D721Med (cell line): ENCODE results near the gene FOSL2.

Experiments used
- DNase-seq: peaks from one replicate; pipeline ENCODE4 v3.0.0; 2011; ENCODE audit warnings: low spot score; ENCODE audit not compliant: insufficient read length
- FAIRE-seq: peaks from 2 replicates; lab custom pipeline; 2011; peaks lifted over from hg19 to GRCh38; lab: Jason Lieb, UNC
- TF ChIP-seq, protein P1 (sequence below): IDR thresholded peaks from 2 replicates; pipeline ENCODE4 v1.5.1; 2012; ENCODE audit warnings: mild to moderate bottlenecking, control low read depth; ENCODE audit not compliant: insufficient read depth; ENCODE audit errors: missing control alignments

Gene FOSL2

DNA sequence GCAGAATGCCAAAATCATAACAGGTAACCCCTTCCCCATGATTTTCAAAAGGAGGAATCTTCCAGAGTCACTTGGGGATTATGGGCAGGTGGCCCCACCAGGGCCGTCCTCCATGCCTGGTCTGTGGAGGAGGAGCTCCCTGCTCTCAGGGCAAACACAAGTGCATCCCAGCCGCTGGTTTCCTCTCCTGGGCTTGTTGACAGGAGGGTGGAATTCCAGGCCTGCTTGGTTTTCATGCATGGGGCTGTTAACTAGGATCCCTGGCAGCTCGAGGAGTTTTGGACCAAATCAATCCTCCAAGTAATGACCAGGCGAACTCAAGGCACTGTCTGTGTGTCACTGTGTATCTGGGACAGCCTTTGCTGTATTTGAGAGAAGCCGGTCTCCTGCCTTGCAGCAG, 45.3 kb downstream of the FOSL2 start:
- TF ChIP-seq, protein P1, sequence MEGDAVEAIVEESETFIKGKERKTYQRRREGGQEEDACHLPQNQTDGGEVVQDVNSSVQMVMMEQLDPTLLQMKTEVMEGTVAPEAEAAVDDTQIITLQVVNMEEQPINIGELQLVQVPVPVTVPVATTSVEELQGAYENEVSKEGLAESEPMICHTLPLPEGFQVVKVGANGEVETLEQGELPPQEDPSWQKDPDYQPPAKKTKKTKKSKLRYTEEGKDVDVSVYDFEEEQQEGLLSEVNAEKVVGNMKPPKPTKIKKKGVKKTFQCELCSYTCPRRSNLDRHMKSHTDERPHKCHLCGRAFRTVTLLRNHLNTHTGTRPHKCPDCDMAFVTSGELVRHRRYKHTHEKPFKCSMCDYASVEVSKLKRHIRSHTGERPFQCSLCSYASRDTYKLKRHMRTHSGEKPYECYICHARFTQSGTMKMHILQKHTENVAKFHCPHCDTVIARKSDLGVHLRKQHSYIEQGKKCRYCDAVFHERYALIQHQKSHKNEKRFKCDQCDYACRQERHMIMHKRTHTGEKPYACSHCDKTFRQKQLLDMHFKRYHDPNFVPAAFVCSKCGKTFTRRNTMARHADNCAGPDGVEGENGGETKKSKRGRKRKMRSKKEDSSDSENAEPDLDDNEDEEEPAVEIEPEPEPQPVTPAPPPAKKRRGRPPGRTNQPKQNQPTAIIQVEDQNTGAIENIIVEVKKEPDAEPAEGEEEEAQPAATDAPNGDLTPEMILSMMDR: no peak
- DNase-seq: no peak
- FAIRE-seq: no peak

DNA sequence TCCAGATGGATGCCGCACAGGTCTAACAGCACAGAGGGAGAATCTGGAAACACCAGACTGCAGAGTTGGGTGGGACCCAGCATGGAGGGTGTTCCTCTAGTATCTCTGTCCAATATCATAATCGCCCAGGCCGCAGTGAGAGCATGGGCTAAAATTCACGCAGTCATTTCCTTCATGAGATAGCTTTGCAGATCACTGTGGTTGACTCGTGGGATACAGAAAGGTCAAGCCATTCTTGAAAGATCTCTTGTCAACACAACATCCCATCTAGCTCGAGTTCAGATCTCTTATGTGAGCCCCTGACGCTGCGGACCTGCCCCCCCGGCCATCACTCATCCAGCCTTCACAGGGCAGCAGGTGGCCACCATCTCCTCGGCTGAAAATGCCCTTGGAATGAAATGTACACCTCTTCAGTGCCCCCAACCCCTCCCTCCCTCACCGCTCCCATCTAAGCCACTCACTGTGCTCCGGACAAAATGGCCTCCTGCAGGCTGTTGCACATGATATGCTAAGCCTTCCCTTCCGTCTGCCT, 45.9 kb downstream of the FOSL2 start:
- DNase-seq (no peak), FAIRE-seq (no peak)
- TF ChIP-seq, protein P1: no peak

DNA sequence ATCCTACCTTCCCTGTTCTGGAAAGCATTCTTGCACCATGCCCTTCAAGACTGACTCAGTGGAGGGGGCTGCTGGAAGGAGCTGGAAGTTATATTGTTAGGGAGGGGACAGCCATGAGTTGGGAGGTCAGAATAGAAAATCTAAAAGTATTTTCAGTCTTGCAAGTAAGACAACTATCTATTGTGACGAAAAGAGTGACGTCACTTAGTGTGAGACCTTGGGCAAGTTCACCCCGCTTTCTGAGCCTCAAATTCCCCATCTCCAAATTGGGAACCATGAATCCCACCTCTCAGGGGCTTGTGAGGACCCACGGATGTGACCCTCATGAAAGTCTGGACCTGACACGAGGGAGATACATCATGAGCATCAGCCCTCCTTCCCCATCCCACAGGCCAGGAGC, 46.5 kb downstream of the FOSL2 start:
- no peak for FAIRE-seq
- TF ChIP-seq, protein P1: no peak
- no peak for DNase-seq

DNA sequence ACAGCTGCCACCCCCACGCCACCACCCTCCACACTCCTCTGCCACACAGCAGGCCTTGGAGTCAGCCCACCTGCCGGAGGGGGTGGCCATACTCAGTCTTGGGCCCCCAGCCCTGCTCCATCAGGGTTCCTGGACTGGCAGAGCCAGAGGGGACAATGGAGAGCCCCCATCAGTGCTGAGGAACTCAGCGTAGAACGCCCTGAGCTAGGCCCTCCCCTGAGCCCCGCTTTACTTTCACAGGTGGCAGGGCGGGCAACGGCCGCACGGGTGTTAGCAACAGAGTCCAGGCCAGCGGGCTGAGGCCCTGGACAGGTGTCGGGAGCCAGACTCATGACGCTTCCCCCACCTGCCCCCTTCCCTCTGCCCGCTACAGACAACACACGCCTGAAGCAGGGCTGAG, 47.1 kb downstream of the FOSL2 start:
- TF ChIP-seq, protein P1: no peak
- DNase-seq (no peak), FAIRE-seq (no peak)

GRCh38 chr2:28442328-28442727, 49.7 kb downstream of the FOSL2 start:
- FAIRE-seq (no peak), DNase-seq (no peak)
- TF ChIP-seq, protein P1: no peak

DNA sequence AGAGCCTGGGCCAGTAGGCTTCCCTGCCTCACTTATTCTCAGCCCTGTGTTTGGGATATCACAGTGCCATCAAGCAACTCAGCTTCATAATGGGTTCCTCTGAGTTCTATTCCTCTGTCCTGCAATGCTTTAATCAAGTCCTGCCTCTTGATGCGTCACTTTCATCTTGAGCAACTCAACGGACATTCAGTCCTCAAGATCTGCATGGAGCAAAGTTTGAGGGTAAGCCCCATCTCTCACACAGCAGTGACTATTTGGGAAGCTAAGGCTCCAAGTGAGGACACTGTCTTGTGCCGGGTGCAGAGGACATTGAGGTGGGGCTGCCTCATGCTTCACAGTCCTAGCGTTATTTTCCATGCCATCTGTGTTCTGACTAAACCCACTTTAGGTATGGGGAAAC, 52.3 kb downstream of the FOSL2 start:
- no peak for DNase-seq
- no peak for FAIRE-seq
- TF ChIP-seq, protein P1: no peak

GRCh38 chr2:28445448-28446258, 53.0 kb downstream of the FOSL2 start:
- DNase-seq (no peak), FAIRE-seq (no peak)
- TF ChIP-seq, protein P1: no peak
